ENCODE data around the gene TMEM144. TPM values are rescaled to one million over a fixed set of nuclear protein-coding genes. Genes with fewer than 3 reads are reported as not detected.
"Not testable (repeated sequence)": the region's sequence is repeated elsewhere in the genome, so short reads cannot be mapped to it uniquely, and the experiment has no call there.

TMEM144 gene
- total RNA-seq, 4 donors from 2014 or later = 0.51 to 2.9 (median 2.3) TPM

DNA sequence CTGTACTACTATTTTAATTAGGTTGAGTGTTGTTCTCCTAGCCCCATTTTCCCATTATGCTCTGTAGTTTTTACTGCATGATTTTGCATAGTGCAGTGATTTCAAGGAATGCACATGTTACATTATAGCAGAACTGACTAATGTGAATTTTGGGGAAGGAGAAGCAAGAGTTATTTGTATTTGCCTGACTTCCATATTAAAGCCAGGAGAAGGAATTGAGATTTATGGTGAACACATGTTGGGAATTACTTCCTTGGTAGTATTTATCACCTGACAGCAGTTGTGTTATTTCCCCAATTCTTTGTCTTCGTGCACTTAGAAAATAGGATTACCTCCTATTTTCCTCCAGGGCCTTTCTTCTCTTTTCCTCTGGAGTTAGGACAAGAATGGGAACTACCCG lies 3.2 kb downstream of the TMEM144 start:
- in situ Hi-C loops (cut with MboI; ENCODE audit: low sequenced_read_pairs in 4 of 4) (no loop called here), intact Hi-C loops (cut with DNase I; ENCODE audit: low total_unique reads) (no loop called here)
- ATAC-seq (no peak), DNase-seq (no peak)
- H3K4me3 ChIP-seq = no peak overlapping the region
- TF ChIP-seq POLR2A (IDR thresholded peaks at IDR 0.05) = no peak
- TF ChIP-seq, protein P1, sequence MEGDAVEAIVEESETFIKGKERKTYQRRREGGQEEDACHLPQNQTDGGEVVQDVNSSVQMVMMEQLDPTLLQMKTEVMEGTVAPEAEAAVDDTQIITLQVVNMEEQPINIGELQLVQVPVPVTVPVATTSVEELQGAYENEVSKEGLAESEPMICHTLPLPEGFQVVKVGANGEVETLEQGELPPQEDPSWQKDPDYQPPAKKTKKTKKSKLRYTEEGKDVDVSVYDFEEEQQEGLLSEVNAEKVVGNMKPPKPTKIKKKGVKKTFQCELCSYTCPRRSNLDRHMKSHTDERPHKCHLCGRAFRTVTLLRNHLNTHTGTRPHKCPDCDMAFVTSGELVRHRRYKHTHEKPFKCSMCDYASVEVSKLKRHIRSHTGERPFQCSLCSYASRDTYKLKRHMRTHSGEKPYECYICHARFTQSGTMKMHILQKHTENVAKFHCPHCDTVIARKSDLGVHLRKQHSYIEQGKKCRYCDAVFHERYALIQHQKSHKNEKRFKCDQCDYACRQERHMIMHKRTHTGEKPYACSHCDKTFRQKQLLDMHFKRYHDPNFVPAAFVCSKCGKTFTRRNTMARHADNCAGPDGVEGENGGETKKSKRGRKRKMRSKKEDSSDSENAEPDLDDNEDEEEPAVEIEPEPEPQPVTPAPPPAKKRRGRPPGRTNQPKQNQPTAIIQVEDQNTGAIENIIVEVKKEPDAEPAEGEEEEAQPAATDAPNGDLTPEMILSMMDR (IDR thresholded peaks at IDR 0.05 in 4 of 5, conservative IDR thresholded peaks at IDR 0.05 in 1 of 5) = no peak
- H3K27me3 ChIP-seq = no peaks in the 10 kb centered on the region
- H3K9me3 ChIP-seq = no peaks in the 10 kb centered on the region
- peaks cover 9 to 12% of the 10 kb centered on the region in 2 donors for H3K4me1 ChIP-seq
- no peak overlapping the region for H3K27ac ChIP-seq
- no peaks in the 10 kb centered on the region for H3K36me3 ChIP-seq

DNA sequence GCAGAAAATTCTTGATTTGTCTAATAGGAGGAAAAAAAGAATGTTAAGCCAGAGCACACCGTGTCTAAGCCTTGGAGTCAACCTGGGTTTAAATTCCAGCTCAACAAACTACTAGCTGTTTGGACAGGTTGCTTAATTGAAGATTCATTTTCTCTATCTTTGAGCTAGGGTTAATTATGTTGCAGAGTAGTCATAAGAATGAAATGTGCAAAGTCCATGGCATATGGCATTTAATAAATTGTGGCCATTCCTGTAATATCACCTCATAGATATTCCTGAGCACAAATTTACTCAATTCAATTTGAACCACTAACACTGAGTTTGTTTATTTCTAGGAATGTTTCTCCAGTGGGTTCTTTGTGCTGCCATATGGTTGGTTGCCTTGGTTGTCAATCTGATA lies 4.6 kb downstream of the TMEM144 start:
- no peak for TF ChIP-seq POLR2A (IDR thresholded peaks at IDR 0.05)
- TF ChIP-seq, protein P1 (IDR thresholded peaks at IDR 0.05 in 4 of 5, conservative IDR thresholded peaks at IDR 0.05 in 1 of 5) = no peak
- no peaks in the 10 kb centered on the region for H3K36me3 ChIP-seq
- H3K4me1 ChIP-seq = peaks cover 9 to 12% of the 10 kb centered on the region in 2 donors
- H3K9me3 ChIP-seq = no peaks in the 10 kb centered on the region
- DNase-seq (no peak), ATAC-seq (no peak)
- no peak overlapping the region for H3K4me3 ChIP-seq
- intact Hi-C loops (cut with DNase I; ENCODE audit: low total_unique reads) (no loop called here), in situ Hi-C loops (cut with MboI; ENCODE audit: low sequenced_read_pairs in 4 of 4) (no loop called here)
- no peaks in the 10 kb centered on the region for H3K27me3 ChIP-seq
- no peak overlapping the region for H3K27ac ChIP-seq

DNA sequence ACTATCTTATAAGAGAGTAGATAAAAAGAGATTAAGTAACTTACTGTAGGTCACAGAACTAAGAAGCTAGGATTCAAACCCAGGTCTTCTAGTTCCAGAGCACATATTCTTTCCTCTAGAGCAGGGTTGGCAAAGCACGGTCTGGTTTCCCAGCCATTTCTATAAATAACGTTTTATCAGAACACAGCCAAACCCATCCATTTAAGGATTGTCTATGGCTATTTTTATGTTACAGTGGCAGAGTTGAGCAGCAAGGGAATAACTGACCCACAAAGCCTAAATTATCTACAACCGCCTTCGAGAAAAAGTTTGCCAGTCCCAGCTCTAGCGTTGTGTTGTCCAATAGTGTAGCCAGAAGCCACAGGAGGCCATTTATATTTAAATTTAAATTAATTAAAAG lies 7.5 kb downstream of the TMEM144 start:
- in situ Hi-C loops (cut with MboI; ENCODE audit: low sequenced_read_pairs in 4 of 4) (no loop called here), intact Hi-C loops (cut with DNase I; ENCODE audit: low total_unique reads) (no loop called here)
- no peak for ATAC-seq
- Histone ChIP-seq H3K27me3 (no peaks in the 10 kb centered on the region), H3K4me1 (no peaks in the 10 kb centered on the region), H3K4me3 (no peak overlapping the region), H3K9me3 (no peaks in the 10 kb centered on the region), H3K27ac (no peak overlapping the region), H3K36me3 (no peaks in the 10 kb centered on the region)
- no peak for DNase-seq
- TF ChIP-seq, protein P1 (IDR thresholded peaks at IDR 0.05 in 4 of 5, conservative IDR thresholded peaks at IDR 0.05 in 1 of 5) = no peak
- no peak for TF ChIP-seq POLR2A (IDR thresholded peaks at IDR 0.05)

DNA sequence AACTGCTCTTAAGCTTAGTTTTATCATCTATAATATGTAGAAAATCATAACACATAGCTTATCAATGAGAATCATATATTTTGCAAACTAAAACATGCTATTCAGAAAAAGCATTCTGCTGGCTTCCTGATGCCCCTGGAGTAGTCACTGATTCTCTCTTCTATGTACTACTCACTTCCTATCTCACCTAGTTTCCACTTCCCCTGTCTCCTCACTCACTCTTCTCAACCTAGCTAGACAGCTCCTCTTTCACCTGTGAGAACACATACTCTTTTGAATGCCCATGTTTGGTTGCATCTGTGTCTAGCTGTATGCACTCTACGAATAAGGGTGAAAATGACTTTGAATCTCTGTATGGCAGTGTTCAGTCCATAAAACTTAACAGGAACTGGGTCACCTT lies 9.3 kb downstream of the TMEM144 start:
- ATAC-seq (no peak), DNase-seq (no peak)
- Histone ChIP-seq H3K36me3 (no peaks in the 10 kb centered on the region), H3K4me1 (no peaks in the 10 kb centered on the region), H3K27ac (no peak overlapping the region), H3K27me3 (no peaks in the 10 kb centered on the region), H3K9me3 (no peaks in the 10 kb centered on the region), H3K4me3 (no peak overlapping the region)
- intact Hi-C loops (cut with DNase I; ENCODE audit: low total_unique reads) = no loop called here
- in situ Hi-C loops (cut with MboI; ENCODE audit: low sequenced_read_pairs in 4 of 4) = no loop called here
- TF ChIP-seq, protein P1 (IDR thresholded peaks at IDR 0.05 in 4 of 5, conservative IDR thresholded peaks at IDR 0.05 in 1 of 5) = no peak
- TF ChIP-seq POLR2A (IDR thresholded peaks at IDR 0.05) = no peak

DNA sequence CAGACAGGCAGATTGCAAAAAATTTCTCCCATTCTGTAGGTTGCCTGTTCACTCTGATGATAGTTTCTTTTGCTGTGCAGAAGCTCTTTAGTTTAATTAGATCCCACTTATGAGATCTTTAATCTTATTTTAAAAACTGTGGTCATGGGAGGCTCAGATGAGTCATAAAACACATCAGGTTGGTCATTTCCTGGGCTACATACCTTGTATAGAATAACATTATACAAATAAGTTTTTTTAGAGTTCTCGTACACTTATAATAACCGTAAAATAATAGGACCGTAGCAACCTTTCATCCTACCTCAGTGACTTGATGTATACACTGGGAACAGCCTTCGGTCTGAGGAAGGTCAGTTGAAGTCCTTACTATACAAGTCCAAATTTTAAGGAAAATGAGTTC lies 14.0 kb downstream of the TMEM144 start:
- H3K27me3 ChIP-seq; DNase-seq; H3K9me3 ChIP-seq; in situ Hi-C loops (cut with MboI; ENCODE audit: low sequenced_read_pairs in 4 of 4); H3K4me3 ChIP-seq; H3K27ac ChIP-seq; intact Hi-C loops (cut with DNase I; ENCODE audit: low total_unique reads); ATAC-seq; H3K4me1 ChIP-seq; H3K36me3 ChIP-seq: not testable (repeated sequence)

DNA sequence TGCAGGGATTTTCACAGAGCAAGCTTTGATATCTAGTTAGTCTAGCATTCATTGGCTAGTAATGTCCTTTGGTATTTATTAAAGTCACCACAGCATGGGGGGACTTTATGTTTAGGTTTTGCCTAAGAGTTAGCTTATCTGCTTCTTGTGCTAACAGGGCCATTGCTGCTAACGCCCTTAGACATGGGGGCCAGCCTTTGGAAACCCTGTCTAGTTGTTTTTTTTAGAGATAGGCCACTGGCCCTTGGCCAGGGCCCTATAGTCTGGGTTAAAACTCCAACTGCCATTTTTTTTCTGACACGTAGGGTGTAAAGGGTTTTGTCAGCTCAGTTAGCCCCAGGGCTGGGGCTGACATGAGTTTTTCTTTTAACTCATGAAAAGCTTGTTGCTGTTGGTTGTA lies 14.7 kb downstream of the TMEM144 start:
- H3K27me3 ChIP-seq; in situ Hi-C loops (cut with MboI; ENCODE audit: low sequenced_read_pairs in 4 of 4); H3K4me1 ChIP-seq; ATAC-seq; H3K27ac ChIP-seq; H3K4me3 ChIP-seq; DNase-seq; H3K36me3 ChIP-seq; H3K9me3 ChIP-seq; intact Hi-C loops (cut with DNase I; ENCODE audit: low total_unique reads): not testable (repeated sequence)

DNA sequence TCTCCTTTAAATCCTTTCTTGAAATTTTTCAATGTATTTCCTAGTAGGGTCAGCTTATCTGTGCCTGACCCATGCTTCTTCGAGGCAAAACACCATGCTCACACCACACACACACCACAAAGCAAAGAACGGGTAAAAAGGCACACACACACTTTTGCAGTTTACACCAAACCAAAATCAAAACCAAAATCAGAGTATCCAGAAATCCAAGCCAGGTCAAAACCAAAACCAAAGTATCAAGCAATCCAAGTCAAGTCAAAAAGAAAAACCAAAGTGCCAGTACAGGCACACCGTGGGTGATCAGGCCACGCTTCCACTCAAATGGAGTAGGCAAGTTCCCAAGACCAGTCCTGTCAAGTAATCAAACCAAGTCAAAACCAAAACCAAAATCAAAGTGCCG lies 17.6 kb downstream of the TMEM144 start:
- H3K27ac ChIP-seq; ATAC-seq; in situ Hi-C loops (cut with MboI; ENCODE audit: low sequenced_read_pairs in 4 of 4); H3K27me3 ChIP-seq; H3K4me3 ChIP-seq; intact Hi-C loops (cut with DNase I; ENCODE audit: low total_unique reads); H3K36me3 ChIP-seq; H3K4me1 ChIP-seq; H3K9me3 ChIP-seq; DNase-seq: not testable (repeated sequence)

DNA sequence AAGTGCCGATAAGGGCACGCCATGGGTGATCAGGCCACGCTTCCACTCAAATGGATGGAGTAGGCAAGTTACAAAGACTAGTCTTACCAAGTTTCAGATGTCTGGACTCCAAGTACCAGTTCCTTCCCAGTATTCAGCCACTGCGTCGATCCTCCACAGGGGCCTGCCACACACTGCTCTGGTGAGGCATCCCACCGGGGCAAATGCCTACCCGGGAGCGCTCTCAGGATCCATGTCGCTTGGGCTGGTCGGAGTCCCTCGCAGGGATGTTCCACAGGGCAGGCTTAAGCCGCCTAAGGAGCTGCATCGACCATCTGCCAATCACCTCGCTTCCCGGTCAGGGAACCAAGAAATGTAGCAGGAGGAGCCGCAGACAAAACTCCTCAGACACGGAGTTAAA lies 18.1 kb downstream of the TMEM144 start:
- DNase-seq; H3K4me1 ChIP-seq; H3K36me3 ChIP-seq; H3K27me3 ChIP-seq; ATAC-seq; H3K9me3 ChIP-seq; in situ Hi-C loops (cut with MboI; ENCODE audit: low sequenced_read_pairs in 4 of 4); intact Hi-C loops (cut with DNase I; ENCODE audit: low total_unique reads); H3K4me3 ChIP-seq; H3K27ac ChIP-seq: not testable (repeated sequence)

Data from gastrocnemius medialis (tissue), 4 donors.